OCI-LY3 (cell line): ENCODE results near the gene SPCS2.

Experiments
- H2AFZ ChIP-seq: fragments of 200-600, 300-600 bp; shearing (Covaris generic); 2 replicates; pipeline ENCODE4 v1.6.0; 2014; ENCODE audit warnings: antibody characterized with exemption, low read depth, low read length
- H3K27ac ChIP-seq: fragments of 200-600, 300-600 bp; sonication (generic); 2 replicates; pipeline ENCODE4 v1.5.1; 2014; ENCODE audit warnings: mild to moderate bottlenecking, low read length, moderate library complexity, mixed read lengths
- H3K27me3 ChIP-seq: fragments of 200-600, 300-600 bp; sonication (generic); 2 replicates; pipeline ENCODE4 v1.6.1; 2014; ENCODE audit warnings: low read depth, low read length, mixed read lengths
- H3K36me3 ChIP-seq: fragments of 200-600, 300-600 bp; sonication (generic); replicated peaks from 2 replicates; pipeline ENCODE3; 2014; ENCODE audit warnings: low read depth, low read length, mixed read lengths
- H3K4me1 ChIP-seq: fragments of 300-600, 200-600 bp; sonication (generic); 2 replicates; pipeline ENCODE4 v1.6.1; 2014; ENCODE audit warnings: low read length, mixed read lengths
- H3K4me2 ChIP-seq: fragments of 200-600, 300-600 bp; sonication (generic); 2 replicates; pipeline ENCODE4 v1.6.1; 2014; ENCODE audit warnings: low read length, mixed read lengths
- H3K4me3 ChIP-seq: fragments of 300-600, 200-600 bp; sonication (generic); 2 replicates; pipeline ENCODE4 v1.5.1; 2014; ENCODE audit warnings: antibody characterized with exemption, mild to moderate bottlenecking, low read length, moderate library complexity
- H3K79me2 ChIP-seq: fragments of 300-600, 200-600 bp; shearing (Covaris generic); 2 replicates; pipeline ENCODE4 v1.6.1; 2014; ENCODE audit warnings: mild to moderate bottlenecking, low read length, mixed read lengths
- H3K9ac ChIP-seq: fragments of 300-600, 200-600 bp; shearing (Covaris generic); 2 replicates; pipeline ENCODE4 v1.6.0; 2014; ENCODE audit warnings: mild to moderate bottlenecking, low read length, moderate library complexity
- H3K9me3 ChIP-seq: fragments of 200-600, 300-600 bp; shearing (Covaris generic); 2 replicates; pipeline ENCODE4 v1.6.1; 2014; ENCODE audit warnings: low read length, mixed read lengths; ENCODE audit not compliant: insufficient read depth
- H4K20me1 ChIP-seq: fragments of 200-600, 300-600 bp; sonication (generic); 2 replicates; pipeline ENCODE4 v1.6.1; 2016; ENCODE audit warnings: low read length, mixed read lengths; ENCODE audit not compliant: insufficient read depth
- EZH2phosphoT487 ChIP-seq: fragments of 200-600 bp; shearing (Covaris generic); IDR thresholded peaks from 2 replicates; pipeline ENCODE4 v1.6.1; 2018; ENCODE audit warnings: antibody characterized with exemption, mixed run types, low read depth
- TF ChIP-seq, protein P1 (sequence below): fragments of 200-600, 300-600 bp; sonication (generic); IDR thresholded peaks from 2 replicates; pipeline ENCODE4 v1.5.1; 2014; ENCODE audit warnings: antibody characterized with exemption, low read length, low read depth

The SPCS2 gene

DNA sequence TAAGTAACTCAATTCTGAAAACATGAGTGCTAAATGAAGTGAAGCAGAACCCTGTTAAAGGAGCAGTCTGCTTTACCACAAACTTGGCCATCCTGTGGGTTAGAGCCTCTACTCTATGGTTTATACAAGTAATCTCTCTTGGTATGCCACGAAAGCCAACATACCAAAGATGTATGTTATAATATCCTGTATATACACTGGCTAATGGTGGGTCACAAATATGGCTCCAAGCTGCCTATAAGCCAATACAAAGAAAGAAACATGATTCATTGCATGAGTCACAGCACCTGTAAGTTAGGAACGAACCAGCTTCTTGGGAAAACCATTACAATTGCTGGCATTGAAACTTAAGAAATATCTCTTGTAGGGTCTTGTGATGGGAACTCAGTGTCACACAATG lies 16.3 kb upstream of the SPCS2 start:
- peaks cover 21% of the 10 kb centered on the region for H3K36me3 ChIP-seq
- no peak overlapping the region for H3K4me3 ChIP-seq
- H3K27me3 ChIP-seq, result no peaks in the 10 kb centered on the region
- H3K79me2 ChIP-seq, result no peaks in the 10 kb centered on the region
- TF ChIP-seq EZH2phosphoT487, result no peak
- TF ChIP-seq, protein P1, sequence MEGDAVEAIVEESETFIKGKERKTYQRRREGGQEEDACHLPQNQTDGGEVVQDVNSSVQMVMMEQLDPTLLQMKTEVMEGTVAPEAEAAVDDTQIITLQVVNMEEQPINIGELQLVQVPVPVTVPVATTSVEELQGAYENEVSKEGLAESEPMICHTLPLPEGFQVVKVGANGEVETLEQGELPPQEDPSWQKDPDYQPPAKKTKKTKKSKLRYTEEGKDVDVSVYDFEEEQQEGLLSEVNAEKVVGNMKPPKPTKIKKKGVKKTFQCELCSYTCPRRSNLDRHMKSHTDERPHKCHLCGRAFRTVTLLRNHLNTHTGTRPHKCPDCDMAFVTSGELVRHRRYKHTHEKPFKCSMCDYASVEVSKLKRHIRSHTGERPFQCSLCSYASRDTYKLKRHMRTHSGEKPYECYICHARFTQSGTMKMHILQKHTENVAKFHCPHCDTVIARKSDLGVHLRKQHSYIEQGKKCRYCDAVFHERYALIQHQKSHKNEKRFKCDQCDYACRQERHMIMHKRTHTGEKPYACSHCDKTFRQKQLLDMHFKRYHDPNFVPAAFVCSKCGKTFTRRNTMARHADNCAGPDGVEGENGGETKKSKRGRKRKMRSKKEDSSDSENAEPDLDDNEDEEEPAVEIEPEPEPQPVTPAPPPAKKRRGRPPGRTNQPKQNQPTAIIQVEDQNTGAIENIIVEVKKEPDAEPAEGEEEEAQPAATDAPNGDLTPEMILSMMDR, result no peak
- H3K4me1 ChIP-seq, result no peaks in the 10 kb centered on the region
- no peaks in the 10 kb centered on the region for H3K9me3 ChIP-seq
- no peaks in the 10 kb centered on the region for H4K20me1 ChIP-seq
- H3K27ac ChIP-seq, result no peak overlapping the region
- no peak overlapping the region for H3K9ac ChIP-seq
- H3K4me2 ChIP-seq, result no peak overlapping the region
- H2AFZ ChIP-seq, result no peak overlapping the region

DNA sequence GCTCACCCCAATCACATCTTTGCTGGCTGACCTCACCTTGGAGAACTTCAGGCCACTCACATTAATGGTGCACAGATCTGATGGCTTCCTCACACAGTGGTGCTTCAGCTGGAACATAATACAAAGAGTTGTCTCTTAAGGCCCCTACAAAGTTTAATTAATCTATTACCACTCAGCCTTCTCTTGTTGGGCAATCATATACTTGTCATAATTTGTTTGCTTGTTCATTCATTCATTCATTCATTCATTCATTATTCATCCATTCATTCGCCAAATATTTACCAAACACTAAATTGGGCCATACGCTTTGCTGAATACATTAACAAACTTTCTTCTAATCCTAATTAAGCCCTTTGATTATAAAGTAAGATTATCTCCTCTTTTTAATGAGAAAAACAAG lies 15.3 kb upstream of the SPCS2 start:
- H3K4me2 ChIP-seq, result no peak overlapping the region
- no peak overlapping the region for H3K4me3 ChIP-seq
- no peaks in the 10 kb centered on the region for H3K9me3 ChIP-seq
- no peak overlapping the region for H2AFZ ChIP-seq
- no peak for TF ChIP-seq EZH2phosphoT487
- TF ChIP-seq, protein P1, result no peak
- H3K9ac ChIP-seq, result no peak overlapping the region
- H3K27me3 ChIP-seq, result no peaks in the 10 kb centered on the region
- no peaks in the 10 kb centered on the region for H3K79me2 ChIP-seq
- H3K4me1 ChIP-seq, result no peaks in the 10 kb centered on the region
- H3K27ac ChIP-seq, result no peak overlapping the region
- H4K20me1 ChIP-seq, result no peaks in the 10 kb centered on the region
- peaks cover 24% of the 10 kb centered on the region for H3K36me3 ChIP-seq

DNA sequence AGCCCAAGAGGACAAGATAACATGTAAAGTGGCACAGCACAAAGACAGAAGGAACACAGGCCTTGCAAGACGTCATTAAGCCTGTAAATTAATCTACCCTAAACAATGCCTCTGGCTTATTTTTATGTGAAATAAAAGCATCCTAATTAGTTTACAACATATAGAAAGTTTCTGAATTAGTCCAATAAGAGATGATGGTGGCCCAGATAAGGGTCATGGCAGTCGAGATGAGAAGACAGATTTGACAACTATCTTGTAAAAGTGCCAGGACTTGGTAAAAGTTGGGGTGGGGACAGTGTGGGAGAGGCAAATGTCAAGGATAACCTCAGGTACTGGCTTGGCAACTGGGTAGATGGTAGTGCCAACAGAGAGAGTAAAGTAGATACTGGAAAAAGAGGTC lies 13.8 kb upstream of the SPCS2 start:
- H3K4me1 ChIP-seq, result no peaks in the 10 kb centered on the region
- no peak for TF ChIP-seq EZH2phosphoT487
- TF ChIP-seq, protein P1, result no peak
- no peaks in the 10 kb centered on the region for H3K27me3 ChIP-seq
- no peak overlapping the region for H3K4me2 ChIP-seq
- H3K4me3 ChIP-seq, result no peak overlapping the region
- no peak overlapping the region for H3K27ac ChIP-seq
- H3K9me3 ChIP-seq, result no peaks in the 10 kb centered on the region
- H3K36me3 ChIP-seq, result peaks cover 20% of the 10 kb centered on the region
- H2AFZ ChIP-seq, result no peak overlapping the region
- no peaks in the 10 kb centered on the region for H4K20me1 ChIP-seq
- no peak overlapping the region for H3K9ac ChIP-seq
- H3K79me2 ChIP-seq, result no peaks in the 10 kb centered on the region

DNA sequence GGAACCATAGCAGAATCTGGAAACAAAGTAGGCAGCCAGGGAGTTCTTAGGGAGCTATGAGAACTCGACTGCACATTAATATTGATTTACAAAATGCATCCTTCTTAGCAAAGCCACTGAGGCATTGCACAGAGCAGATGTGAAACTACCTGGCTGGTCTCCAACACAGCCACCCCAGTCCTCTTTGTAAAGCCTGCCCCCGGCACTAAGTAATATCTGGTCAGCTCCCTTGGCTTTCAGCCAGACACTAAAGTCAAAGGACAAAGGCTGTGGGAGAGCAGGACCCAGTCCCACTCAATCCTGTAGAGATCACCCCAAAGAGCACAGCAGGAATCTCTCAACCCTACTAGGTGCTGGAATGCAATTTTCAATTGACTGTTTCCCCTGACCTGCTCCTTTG lies 13.0 kb upstream of the SPCS2 start:
- no peak overlapping the region for H3K4me3 ChIP-seq
- no peak overlapping the region for H3K27ac ChIP-seq
- H3K79me2 ChIP-seq, result no peaks in the 10 kb centered on the region
- H2AFZ ChIP-seq, result no peak overlapping the region
- H3K4me2 ChIP-seq, result no peak overlapping the region
- no peaks in the 10 kb centered on the region for H3K4me1 ChIP-seq
- H3K36me3 ChIP-seq, result peaks cover 20% of the 10 kb centered on the region
- no peaks in the 10 kb centered on the region for H3K9me3 ChIP-seq
- no peaks in the 10 kb centered on the region for H3K27me3 ChIP-seq
- no peaks in the 10 kb centered on the region for H4K20me1 ChIP-seq
- no peak overlapping the region for H3K9ac ChIP-seq
- TF ChIP-seq EZH2phosphoT487, result no peak
- TF ChIP-seq, protein P1, result no peak
